MCF 10A (cell line): Measurements from ENCODE around the gene INPP4A. TPM values are rescaled to one million over a fixed set of nuclear protein-coding genes. Genes with fewer than 3 reads are reported as not detected.

ENCODE experiments used
- BruUV-seq: library from RNA; stranded (reverse); fragments of 400-500 nt; replicated peaks from 2 replicates; lab custom pipeline; 2021; lab: Mats Ljungman, UMichigan
- CTCF ChIA-PET: fragments of 300-600 bp; sonication (Branson Sonifier 250); formaldehyde crosslinking; extraction: SDS; loops from one replicate; lab custom pipeline; 2021; ENCODE audit warnings: antibody characterized with exemption, inconsistent platforms; lab: Yijun Ruan, JAX
- POLR2A ChIA-PET: fragments of 300-600, 350-650 bp; sonication (Branson Sonifier 250); formaldehyde crosslinking; extraction: SDS; loops from one replicate; lab custom pipeline; 2020; ENCODE audit warnings: antibody characterized with exemption, inconsistent platforms; lab: Yijun Ruan, JAX
- DNase-seq: peaks from one replicate; pipeline ENCODE4 v3.0.0-alpha.2; 2018; ENCODE audit not compliant: unreplicated experiment
- H3K27ac Mint-ChIP-seq: one replicate; pipeline ENCODE4 v1.8.0; 2022; ENCODE audit warnings: mild to moderate bottlenecking, low read depth, mixed read lengths; ENCODE audit not compliant: unreplicated experiment
- H3K27me3 Mint-ChIP-seq: one replicate; pipeline ENCODE4 v1.8.0; 2022; ENCODE audit warnings: mixed read lengths; ENCODE audit not compliant: insufficient read depth, unreplicated experiment
- H3K36me3 Mint-ChIP-seq: one replicate; pipeline ENCODE4 v1.8.0; 2022; ENCODE audit warnings: mild to moderate bottlenecking, moderate library complexity, mixed read lengths; ENCODE audit not compliant: insufficient read depth, unreplicated experiment
- H3K4me1 Mint-ChIP-seq: one replicate; pipeline ENCODE4 v1.8.0; 2022; ENCODE audit warnings: mixed read lengths; ENCODE audit not compliant: insufficient read depth, unreplicated experiment
- H3K4me3 Mint-ChIP-seq: one replicate; pipeline ENCODE4 v1.8.0; 2022; ENCODE audit warnings: mild to moderate bottlenecking, moderate library complexity, mixed read lengths; ENCODE audit not compliant: unreplicated experiment
- H3K9me3 Mint-ChIP-seq: one replicate; pipeline ENCODE4 v1.8.0; 2022; ENCODE audit warnings: mixed read lengths; ENCODE audit not compliant: unreplicated experiment
- CTCF ChIP-seq: fragments of 200-600 bp; IDR thresholded peaks from one replicate; pipeline ENCODE4 v1.8.0; 2022; ENCODE audit warnings: antibody characterized with exemption, mild to moderate bottlenecking; ENCODE audit not compliant: unreplicated experiment
- intact Hi-C: fragments of 100-400 bp; cut with micrococcal nuclease; formaldehyde crosslinking; loops from 2 replicates; pipeline ENCODE4 v1.14.1; 2022
- total RNA-seq: library from RNA; stranded (reverse); gene quantifications from 2 replicates; pipeline ENCODE4 v1.2.3, GENCODE V29; 2022

INPP4A gene
- total RNA-seq, 1 experiment from 2014 or later: 21.5 TPM

GRCh38 chr2:98585386-98585785 lies 140.7 kb downstream of the INPP4A start:
- DNase-seq: no peak
- intact Hi-C loops: no loop called here

GRCh38 chr2:98586551-98587140 lies 142.0 kb downstream of the INPP4A start:
- peaks cover 6% of the 10 kb centered on the region for H3K36me3 Mint-ChIP-seq
- no peak for DNase-seq
- H3K4me1 Mint-ChIP-seq: no peaks in the 10 kb centered on the region
- H3K9me3 Mint-ChIP-seq: no peaks in the 10 kb centered on the region
- no peak overlapping the region for H3K27ac Mint-ChIP-seq
- ChIA-PET CTCF (interaction anchor here (0.6 to 1.5 kb wide), 2 partner anchors 18 to 173 kb away, joined by 3 to 4 read pairs; no protein-coding TSS in a partner anchor), POLR2A (no interaction called here)
- BruUV-seq: no TSS peak
- no peak for TF ChIP-seq CTCF
- H3K4me3 Mint-ChIP-seq: no peak overlapping the region
- intact Hi-C loops: no loop called here
- no peaks in the 10 kb centered on the region for H3K27me3 Mint-ChIP-seq

More at GRCh38 chr2:98585386-98585785, 140.7 kb downstream of the INPP4A start:
- CTCF ChIA-PET: interaction anchor here (0.6 to 1.5 kb wide), 3 partner anchors 17 to 754 kb away, joined by 3 to 7 read pairs (median 4); no protein-coding TSS in a partner anchor
- no peak for TF ChIP-seq CTCF
- no peaks in the 10 kb centered on the region for H3K9me3 Mint-ChIP-seq
- no peak overlapping the region for H3K27ac Mint-ChIP-seq
- peaks cover 6% of the 10 kb centered on the region for H3K36me3 Mint-ChIP-seq
- no peaks in the 10 kb centered on the region for H3K27me3 Mint-ChIP-seq
- no peak overlapping the region for H3K4me3 Mint-ChIP-seq
- BruUV-seq: no TSS peak
- H3K4me1 Mint-ChIP-seq: no peaks in the 10 kb centered on the region
- POLR2A ChIA-PET: no interaction called here

GRCh38 chr2:98588880-98589431 lies 144.3 kb downstream of the INPP4A start:
- no peak for TF ChIP-seq CTCF
- intact Hi-C loops: no loop called here
- Mint-ChIP-seq H3K27me3 (no peaks in the 10 kb centered on the region), H3K4me1 (no peaks in the 10 kb centered on the region), H3K4me3 (no peak overlapping the region), H3K27ac (no peak overlapping the region), H3K9me3 (no peaks in the 10 kb centered on the region), H3K36me3 (peaks cover 13% of the 10 kb centered on the region)
- BruUV-seq: no TSS peak
- ChIA-PET CTCF (interaction anchor here (0.6 to 0.7 kb wide), 2 partner anchors 144 to 176 kb away, joined by 3 to 4 read pairs; partner anchors contain the start of gene INPP4A), POLR2A (no interaction called here)
- DNase-seq: no peak

GRCh38 chr2:98589489-98589888 lies 144.8 kb downstream of the INPP4A start:
- ChIA-PET POLR2A (no interaction called here), CTCF (interaction anchor here (0.6 to 0.7 kb wide), 2 partner anchors 145 to 176 kb away, joined by 3 to 4 read pairs; partner anchors contain the start of gene INPP4A)
- H3K27ac Mint-ChIP-seq: no peak overlapping the region
- H3K4me1 Mint-ChIP-seq: no peaks in the 10 kb centered on the region
- no peaks in the 10 kb centered on the region for H3K27me3 Mint-ChIP-seq
- no peak overlapping the region for H3K4me3 Mint-ChIP-seq
- H3K9me3 Mint-ChIP-seq: no peaks in the 10 kb centered on the region
- intact Hi-C loops: no loop called here
- BruUV-seq: no TSS peak
- TF ChIP-seq CTCF: no peak
- no peak for DNase-seq
- peaks cover 15% of the 10 kb centered on the region for H3K36me3 Mint-ChIP-seq
